ENCODE results near the gene AFF3. TPM values are rescaled to one million over a fixed set of nuclear protein-coding genes. Genes with fewer than 3 reads are reported as not detected.

AFF3 gene
- total and polyA plus RNA-seq, 2 of the 8 experiments (the other 6 are each of a cell fraction or from before 2014, with no cell fraction given) = 0.27 to 3.0 TPM

DNA sequence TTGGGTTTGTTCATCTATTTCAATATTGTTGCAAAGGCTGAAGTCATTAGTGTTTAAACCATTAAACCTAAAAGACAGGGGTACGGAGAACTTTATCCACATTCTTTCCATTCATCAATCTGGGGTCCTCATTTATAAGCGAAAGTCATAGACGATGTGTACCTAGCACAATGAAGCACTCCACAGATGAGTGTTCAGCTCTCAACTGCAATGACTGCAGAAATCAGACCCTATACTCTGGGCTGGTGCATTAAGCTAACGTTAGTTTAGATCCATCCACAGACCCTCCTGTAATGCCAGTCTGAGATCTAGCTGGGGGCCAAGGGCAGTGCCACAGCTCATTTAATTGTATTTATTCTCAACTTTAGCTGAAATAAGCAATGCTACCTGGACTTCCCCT is 155.2 kb downstream of the AFF3 start:
- H4K20me1 ChIP-seq (replicated peaks in 1 of 2; ENCODE audit: control insufficient read depth in 1 of 2, insufficient read depth in 2 of 2, low read length in 2 of 2) = no peaks in the 10 kb centered on the region
- ChIA-PET POLR2A (ENCODE audit: partially characterized antibody) (no interaction called here), CTCF (ENCODE audit: partially characterized antibody) (no interaction called here)
- H3K56ac ChIP-seq (replicated peaks; ENCODE audit: insufficient read length, low read depth, low read length) = no peak overlapping the region
- no peak overlapping the region for H4K8ac ChIP-seq (ENCODE audit: extremely low read depth, insufficient read depth, low read length)
- no peak overlapping the region for H2BK12ac ChIP-seq (ENCODE audit: low read depth, low read length)
- DNase-seq (ENCODE audit: low read depth in 1 of 2, low spot score in 2 of 2) (no peak), FAIRE-seq (no peak)
- no peaks in the 10 kb centered on the region for H3K9me3 ChIP-seq (ENCODE audit: insufficient read depth in 2 of 2, low read depth in 1 of 2, low read length in 1 of 2)
- H2AK5ac ChIP-seq (ENCODE audit: low read depth, low read length) = no peak overlapping the region
- no peak overlapping the region for H4K5ac ChIP-seq (ENCODE audit: insufficient read length, low read depth, low read length)
- H2BK15ac ChIP-seq (ENCODE audit: low read length) = no peak overlapping the region
- no peak overlapping the region for H3K14ac ChIP-seq (ENCODE audit: insufficient read length)
- H4K91ac ChIP-seq (replicated peaks; ENCODE audit: insufficient read length, low read length) = no peak overlapping the region
- H3K27ac ChIP-seq (ENCODE audit: low read depth, low read length) = no peak overlapping the region
- no peaks in the 10 kb centered on the region for H3K79me1 ChIP-seq (ENCODE audit: low read depth, low read length)
- no peaks in the 10 kb centered on the region for H3K27me3 ChIP-seq (replicated peaks in 1 of 4; ENCODE audit: control insufficient read depth in 3 of 4, extremely low read depth in 1 of 4, insufficient read depth in 3 of 4, low read length in 3 of 4)
- H2AFZ ChIP-seq (ENCODE audit: low read length) = no peak overlapping the region
- H3K18ac ChIP-seq (ENCODE audit: extremely low read depth, low read length) = no peak overlapping the region
- WGBS, 2 experiments (ENCODE audit: extremely low coverage in 1 of 2, insufficient coverage in 1 of 2, insufficient read length in 1 of 2, insufficient replicate concordance in 2 of 2, low coverage in 1 of 2, low lambda C conversion rate in 2 of 2, missing lambda C conversion rate in 1 of 2) = 93% methylated on average over 4 of the region's 4 CpGs; no CpG with 5 or more reads in 1 of the 2 experiments
- TF ChIP-seq CBX8 (IDR thresholded peaks at IDR 0.05; ENCODE audit: borderline replicate concordance, low read depth, low read length) (no peak), PHF8 (conservative IDR thresholded peaks at IDR 0.05; ENCODE audit: low read depth, low read length) (no peak), TEAD4 (IDR thresholded peaks at IDR 0.05; ENCODE audit: low read depth, low read length) (no peak), CHD1 (IDR thresholded peaks at IDR 0.05; ENCODE audit: low read depth, low read length) (no peak), SP4 (IDR thresholded peaks at IDR 0.05; ENCODE audit: low read length) (no peak), SRF (IDR thresholded peaks at IDR 0.05; ENCODE audit: low read depth, low read length) (no peak), ASH2L (IDR thresholded peaks at IDR 0.05; ENCODE audit: low read length) (no peak), BRCA1 (IDR thresholded peaks at IDR 0.05; ENCODE audit: low read depth, low read length) (no peak)
- TF ChIP-seq, protein P1, sequence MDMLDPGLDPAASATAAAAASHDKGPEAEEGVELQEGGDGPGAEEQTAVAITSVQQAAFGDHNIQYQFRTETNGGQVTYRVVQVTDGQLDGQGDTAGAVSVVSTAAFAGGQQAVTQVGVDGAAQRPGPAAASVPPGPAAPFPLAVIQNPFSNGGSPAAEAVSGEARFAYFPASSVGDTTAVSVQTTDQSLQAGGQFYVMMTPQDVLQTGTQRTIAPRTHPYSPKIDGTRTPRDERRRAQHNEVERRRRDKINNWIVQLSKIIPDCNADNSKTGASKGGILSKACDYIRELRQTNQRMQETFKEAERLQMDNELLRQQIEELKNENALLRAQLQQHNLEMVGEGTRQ (IDR thresholded peaks at IDR 0.05; ENCODE audit: low read length) = no peak
- no peak overlapping the region for H3K4ac ChIP-seq (replicated peaks; ENCODE audit: insufficient read length, low read depth, low read length)
- no peaks in the 10 kb centered on the region for H3K4me1 ChIP-seq (replicated peaks in 1 of 4; ENCODE audit: control insufficient read depth in 3 of 4, insufficient read depth in 4 of 4, low read length in 3 of 4)
- H3K4me2 ChIP-seq (ENCODE audit: insufficient read depth in 1 of 2, low read depth in 2 of 2, low read length in 2 of 2) = no peak overlapping the region
- H3K9ac ChIP-seq (replicated peaks in 1 of 4; ENCODE audit: extremely low read depth in 1 of 4, low read depth in 3 of 4, low read length in 3 of 4) = no peak overlapping the region
- H2BK20ac ChIP-seq (ENCODE audit: low read length) = no peak overlapping the region
- no peaks in the 10 kb centered on the region for H3K36me3 ChIP-seq (ENCODE audit: control insufficient read depth in 2 of 4, insufficient read depth in 4 of 4, low read length in 3 of 4)
- no peak overlapping the region for H3K4me3 ChIP-seq (ENCODE audit: extremely low read depth in 1 of 4, insufficient read depth in 2 of 4, low read depth in 3 of 4, low read length in 4 of 4)
- no peak overlapping the region for H2BK120ac ChIP-seq (replicated peaks; ENCODE audit: low read depth, low read length)
- H2BK5ac ChIP-seq (ENCODE audit: low read depth, low read length) = no peak overlapping the region
- no peak overlapping the region for H3K23ac ChIP-seq (ENCODE audit: insufficient read length)
- no peaks in the 10 kb centered on the region for H3K79me2 ChIP-seq (ENCODE audit: control insufficient read depth in 1 of 2, insufficient read depth in 2 of 2, low read length in 2 of 2)
- H3K23me2 ChIP-seq (ENCODE audit: low read depth, low read length) = no peaks in the 10 kb centered on the region
